Measurements from ENCODE around the gene ZNF664.

The ZNF664 gene

GRCh38 chr12:123973552-123974341 is 732 bp downstream of the ZNF664 start:
- H3K27ac ChIP-seq = peak overlapping the region; percentile 94
- TF ChIP-seq CTCF (IDR thresholded peaks at IDR 0.05; ENCODE audit: low read depth, low read length) = no peak
- peak overlapping the region; percentile 87 for H3K4me3 ChIP-seq (ENCODE audit: low read depth, low read length)
- H3K27me3 ChIP-seq (ENCODE audit: insufficient read depth, low read depth, severe bottlenecking) = no peaks in the 10 kb centered on the region
- no peak for DNase-seq
- no peaks in the 10 kb centered on the region for H3K9me3 ChIP-seq (ENCODE audit: severe bottlenecking)
- peaks cover 34% of the 10 kb centered on the region for H3K36me3 ChIP-seq

- no peak for DNase-seq
- TF ChIP-seq CTCF (IDR thresholded peaks at IDR 0.05; ENCODE audit: low read depth, low read length) = no peak
- Histone ChIP-seq H3K36me3 (peaks cover 58% of the 10 kb centered on the region), H3K27me3 (ENCODE audit: insufficient read depth, low read depth, severe bottlenecking) (no peaks in the 10 kb centered on the region), H3K4me3 (ENCODE audit: low read depth, low read length) (no peak overlapping the region), H3K27ac (no peak overlapping the region), H3K9me3 (ENCODE audit: severe bottlenecking) (no peaks in the 10 kb centered on the region)
These were observed 3.3 kb downstream of the ZNF664 start for GRCh38 chr12:123976227-123976826.

GRCh38 chr12:123979566-123979965 is 6.6 kb downstream of the ZNF664 start:
- Histone ChIP-seq H3K27ac (no peak overlapping the region), H3K27me3 (ENCODE audit: insufficient read depth, low read depth, severe bottlenecking) (no peaks in the 10 kb centered on the region), H3K4me3 (ENCODE audit: low read depth, low read length) (no peak overlapping the region), H3K36me3 (peaks cover 71% of the 10 kb centered on the region), H3K9me3 (ENCODE audit: severe bottlenecking) (no peaks in the 10 kb centered on the region)
- no peak for TF ChIP-seq CTCF (IDR thresholded peaks at IDR 0.05; ENCODE audit: low read depth, low read length)
- DNase-seq = no peak

GRCh38 chr12:123982269-123982668 is 9.3 kb downstream of the ZNF664 start:
- Histone ChIP-seq H3K9me3 (ENCODE audit: severe bottlenecking) (no peaks in the 10 kb centered on the region), H3K27me3 (ENCODE audit: insufficient read depth, low read depth, severe bottlenecking) (no peaks in the 10 kb centered on the region), H3K4me3 (ENCODE audit: low read depth, low read length) (no peak overlapping the region), H3K27ac (no peak overlapping the region), H3K36me3 (peaks cover 55% of the 10 kb centered on the region)
- DNase-seq = no peak
- no peak for TF ChIP-seq CTCF (IDR thresholded peaks at IDR 0.05; ENCODE audit: low read depth, low read length)

GRCh38 chr12:123983822-123984485 is 10.9 kb downstream of the ZNF664 start:
- H3K27ac ChIP-seq = no peak overlapping the region; the same call in 1 of the 2 replicates
- H3K27me3 ChIP-seq (ENCODE audit: insufficient read depth, low read depth, severe bottlenecking) = no peaks in the 10 kb centered on the region
- DNase-seq = peak; percentile 46
- peak; percentile 75 for TF ChIP-seq CTCF (IDR thresholded peaks at IDR 0.05; ENCODE audit: low read depth, low read length)
- H3K36me3 ChIP-seq = peaks cover 62% of the 10 kb centered on the region
- no peak overlapping the region for H3K4me3 ChIP-seq (ENCODE audit: low read depth, low read length)
- no peaks in the 10 kb centered on the region for H3K9me3 ChIP-seq (ENCODE audit: severe bottlenecking)
